AML-193 (cell line): ENCODE results near the gene LMAN2.

ENCODE experiments used
- DNase-seq, 2 experiments: peaks; one replicate each; lab custom pipeline; 2025; lab: John Stamatoyannopoulos, UW

LMAN2 gene, protein sequence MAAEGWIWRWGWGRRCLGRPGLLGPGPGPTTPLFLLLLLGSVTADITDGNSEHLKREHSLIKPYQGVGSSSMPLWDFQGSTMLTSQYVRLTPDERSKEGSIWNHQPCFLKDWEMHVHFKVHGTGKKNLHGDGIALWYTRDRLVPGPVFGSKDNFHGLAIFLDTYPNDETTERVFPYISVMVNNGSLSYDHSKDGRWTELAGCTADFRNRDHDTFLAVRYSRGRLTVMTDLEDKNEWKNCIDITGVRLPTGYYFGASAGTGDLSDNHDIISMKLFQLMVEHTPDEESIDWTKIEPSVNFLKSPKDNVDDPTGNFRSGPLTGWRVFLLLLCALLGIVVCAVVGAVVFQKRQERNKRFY

DNA sequence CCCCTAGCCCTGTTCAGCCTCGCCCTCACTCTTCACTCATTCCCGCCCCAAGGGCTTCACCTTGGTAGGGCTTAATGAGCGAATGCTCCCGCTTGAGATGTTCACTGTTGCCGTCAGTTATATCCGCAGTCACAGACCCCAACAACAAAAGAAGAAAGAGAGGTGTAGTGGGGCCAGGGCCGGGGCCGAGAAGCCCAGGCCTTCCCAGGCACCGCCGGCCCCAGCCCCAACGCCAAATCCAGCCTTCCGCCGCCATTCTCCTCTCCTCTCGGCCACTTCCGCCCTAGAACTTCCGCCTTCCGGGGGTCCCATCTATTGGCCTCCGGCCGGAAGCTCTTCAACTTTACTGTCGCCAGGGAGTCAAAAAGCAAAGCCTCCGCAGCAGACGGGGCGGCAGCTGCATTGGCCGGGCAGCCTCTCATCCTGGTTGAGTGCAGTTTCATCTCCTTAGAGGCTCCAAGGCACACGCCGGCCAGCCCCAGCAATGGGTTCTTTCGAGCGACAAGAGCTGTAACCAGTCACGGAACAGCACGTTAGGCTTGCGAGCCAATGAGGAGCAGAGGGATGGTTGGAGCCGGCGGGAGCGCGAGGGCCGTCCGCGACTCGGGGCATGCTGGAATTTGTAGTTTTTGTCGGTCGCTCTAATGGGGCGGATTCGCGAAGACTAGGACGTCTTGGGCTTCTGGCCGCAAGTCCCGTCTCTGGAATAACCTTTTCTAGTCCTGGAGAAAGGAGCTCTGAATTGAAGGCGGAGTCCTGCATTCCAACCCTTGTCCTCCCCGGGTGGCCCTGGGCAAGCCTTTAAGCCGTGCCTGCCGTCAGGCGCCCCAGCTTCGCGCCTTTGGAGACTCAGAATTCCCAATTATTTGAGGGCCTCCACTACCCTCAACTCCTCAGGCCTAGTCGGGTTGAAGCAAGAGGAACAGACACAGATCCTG is at the start of gene LMAN2:
Gene LMAN2, minus strand, starts transcription at position 277 of the 938 bp plus-strand sequence. Its CDS starts 21 bp downstream, at position 256.
- DNase-seq, result peak; percentile 96 to 97

- DNase-seq, result no peak
Measured at GRCh38 chr5:177399997-177400868, 48.8 kb upstream of the LMAN2 start, which contains the start of gene PFN3. Gene PFN3, minus strand, starts transcription at chr5:177400661. Its CDS starts 85 bp downstream, at chr5:177400576.

GRCh38 chr5:177397875-177398390 is 46.5 kb upstream of the LMAN2 start:
- DNase-seq, result no peak

DNA sequence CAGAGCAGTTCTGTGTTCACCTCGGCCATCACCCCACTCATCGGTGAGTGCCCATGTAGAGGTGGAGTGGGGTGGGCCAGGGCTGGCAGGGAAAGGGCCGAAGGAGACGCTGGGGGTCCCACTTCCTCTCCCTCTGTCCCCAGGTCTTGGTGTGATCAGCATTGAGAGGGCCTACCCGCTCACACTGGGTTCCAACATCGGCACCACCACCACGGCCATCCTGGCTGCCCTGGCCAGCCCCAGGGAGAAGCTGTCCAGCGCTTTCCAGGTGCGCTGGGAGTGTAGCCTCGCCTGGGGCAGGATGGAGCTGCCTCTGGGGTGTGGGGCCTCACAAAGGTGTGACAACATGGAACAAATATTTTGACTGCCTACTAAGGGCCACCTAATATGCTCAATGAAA is 45.3 kb upstream of the LMAN2 start:
- DNase-seq, result no peak

DNA sequence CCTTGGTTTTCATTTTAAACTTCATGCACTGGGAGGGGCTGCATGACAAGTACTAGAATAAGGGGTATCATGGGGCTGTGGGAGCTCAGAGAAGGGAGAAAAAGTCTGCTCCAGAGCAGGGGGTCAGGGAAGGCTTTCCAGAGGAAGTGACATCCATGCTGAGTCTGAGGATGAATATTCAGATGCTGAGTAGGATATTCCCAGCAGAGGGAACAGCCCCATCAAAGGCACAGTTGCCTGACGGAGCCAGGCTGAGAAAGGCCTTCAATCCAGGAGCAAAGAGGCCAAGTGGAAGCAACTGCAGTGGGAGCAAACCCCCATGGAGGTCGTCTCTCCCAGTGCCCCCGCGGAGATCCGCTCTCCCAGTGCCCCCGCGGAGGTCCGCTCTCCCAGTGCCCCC is 44.6 kb upstream of the LMAN2 start:
- DNase-seq, result no peak

GRCh38 chr5:177393990-177394389 is 42.5 kb upstream of the LMAN2 start:
- DNase-seq, result no peak

GRCh38 chr5:177393206-177393765 is 41.8 kb upstream of the LMAN2 start:
- peak; percentile 54 to 57 for DNase-seq

GRCh38 chr5:177392765-177393164 is 41.3 kb upstream of the LMAN2 start:
- DNase-seq, result peak; percentile 8 to 36

- peak; percentile 70 to 82 for DNase-seq
Measured at GRCh38 chr5:177390363-177391300, 39.2 kb upstream of the LMAN2 start.

DNA sequence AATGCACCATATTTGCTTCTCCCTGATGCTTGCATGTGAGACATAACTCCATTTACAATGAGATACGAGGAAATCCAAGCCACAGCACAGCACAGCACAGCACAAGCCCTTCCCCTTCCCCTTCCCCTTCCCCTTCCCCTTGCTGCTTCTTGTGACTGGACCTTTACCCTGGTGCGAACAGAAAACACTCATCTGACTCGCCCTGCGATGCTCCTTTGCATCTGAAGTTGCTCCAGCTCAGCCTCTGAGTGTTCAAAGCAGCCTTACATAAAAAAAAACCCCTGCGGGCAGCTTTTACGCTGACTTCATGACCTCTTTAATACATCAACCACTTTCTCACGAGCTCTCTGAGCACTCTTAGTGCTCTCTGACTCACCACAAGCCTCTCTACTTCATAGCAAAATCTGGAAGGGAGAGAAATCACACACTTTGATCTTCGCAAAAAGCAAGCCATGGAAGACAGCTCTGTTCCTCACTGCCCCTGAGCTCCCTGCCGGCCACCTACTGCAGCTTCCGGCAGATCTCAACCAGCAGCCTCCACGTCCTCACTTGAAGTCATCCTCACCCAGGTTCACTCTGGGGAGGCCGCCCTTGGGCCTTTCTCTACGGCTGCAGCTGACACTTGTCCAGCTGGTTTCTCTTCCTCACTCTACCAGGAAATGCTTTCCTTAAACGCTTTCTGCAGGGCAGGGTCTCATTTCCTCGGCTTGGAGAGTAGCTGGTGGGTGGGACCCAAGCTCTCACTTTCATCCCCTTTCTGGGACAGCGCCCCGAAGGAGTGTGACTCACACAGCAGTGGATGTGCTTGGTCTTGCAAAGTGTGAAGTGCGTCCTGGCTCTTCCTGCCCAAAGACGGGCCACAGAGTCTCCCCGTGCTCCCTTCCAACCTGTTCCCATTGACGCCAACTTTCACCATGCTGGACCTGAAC is 38.0 kb upstream of the LMAN2 start:
- DNase-seq, result peak; percentile 27 to 35

DNA sequence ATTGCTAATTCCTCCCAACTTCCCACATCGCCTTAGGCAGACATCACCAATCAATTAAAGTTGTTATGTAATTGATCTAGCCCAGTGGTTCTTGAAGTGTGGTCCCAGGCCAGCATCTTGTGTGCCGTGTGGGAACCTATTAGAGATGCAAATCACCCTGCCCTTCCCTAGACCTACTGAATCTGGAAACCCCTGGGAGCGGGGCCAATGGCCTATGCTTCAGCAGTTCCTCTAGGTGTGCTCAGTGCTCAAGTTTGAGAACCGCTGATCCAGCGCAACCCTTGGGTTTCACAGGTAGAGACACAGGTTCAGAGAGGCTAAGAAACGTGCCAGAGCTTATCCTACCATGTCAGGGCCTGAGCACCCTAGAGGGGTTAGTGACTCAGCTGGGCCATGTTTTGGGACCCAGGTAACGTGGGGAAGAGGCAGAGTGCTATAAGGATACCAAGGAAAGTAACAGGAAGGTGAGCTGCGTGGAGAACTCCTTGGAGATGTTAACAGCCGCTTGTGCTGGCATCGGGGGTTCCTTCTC is 37.1 kb upstream of the LMAN2 start:
- DNase-seq, result no peak

DNA sequence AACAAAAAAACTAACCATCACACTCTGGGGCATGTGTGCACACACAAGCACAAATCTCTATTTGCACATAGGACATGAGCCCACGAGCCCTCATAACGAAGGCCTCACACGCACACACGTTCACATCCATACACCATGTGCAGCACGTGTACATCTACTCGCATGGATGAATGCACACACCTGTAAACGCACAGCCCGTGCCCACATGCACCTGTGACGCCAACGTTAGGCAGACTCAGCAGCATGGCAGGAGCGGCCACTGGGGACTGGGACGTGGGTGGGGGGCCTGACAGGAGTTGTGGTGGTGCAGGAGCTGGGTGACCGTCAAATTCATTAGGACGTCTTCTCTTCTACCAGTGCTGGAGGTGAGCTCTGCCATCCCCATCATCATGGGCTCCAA is 35.9 kb upstream of the LMAN2 start:
- no peak for DNase-seq

DNA sequence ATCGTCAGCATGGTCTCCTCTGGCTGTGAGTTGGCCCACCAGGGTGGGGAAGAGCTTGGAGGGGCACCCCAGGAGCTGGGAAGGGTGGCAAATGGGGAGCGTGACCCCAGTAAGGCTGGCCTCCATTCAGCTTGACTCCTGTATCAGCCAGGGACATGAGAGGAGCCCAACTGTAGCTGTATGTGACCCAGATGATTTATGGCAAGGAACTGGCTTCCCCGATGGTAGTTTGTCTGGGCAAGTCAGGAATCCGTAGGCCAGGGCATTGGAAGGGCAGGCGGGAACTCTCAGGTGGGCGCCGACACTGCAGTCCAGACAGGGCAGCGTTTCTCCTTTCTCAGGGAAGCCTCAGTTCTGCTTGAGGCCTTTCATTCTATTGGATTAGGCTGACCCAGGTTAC is 35.1 kb upstream of the LMAN2 start:
- no peak for DNase-seq

DNA sequence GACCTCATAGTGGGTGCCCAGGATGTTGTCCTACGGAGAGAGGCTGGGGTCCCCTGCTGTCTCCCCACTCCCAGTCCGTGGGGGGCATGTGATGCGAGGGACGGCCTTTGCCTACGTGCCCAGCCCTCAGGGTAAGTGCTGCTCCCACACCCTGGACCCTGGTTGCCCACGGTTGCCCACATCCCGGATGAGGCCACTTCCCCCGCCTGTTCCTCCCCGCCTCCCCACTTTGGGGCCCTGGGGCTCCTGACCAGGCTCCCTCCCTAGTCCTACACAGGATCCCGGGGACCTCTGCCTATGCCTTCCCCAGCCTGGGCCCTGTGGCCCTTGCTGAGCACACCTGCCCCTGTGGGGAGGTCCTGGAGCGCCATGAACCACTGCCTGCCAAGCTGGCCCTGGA is 34.3 kb upstream of the LMAN2 start:
- DNase-seq, result no peak

DNA sequence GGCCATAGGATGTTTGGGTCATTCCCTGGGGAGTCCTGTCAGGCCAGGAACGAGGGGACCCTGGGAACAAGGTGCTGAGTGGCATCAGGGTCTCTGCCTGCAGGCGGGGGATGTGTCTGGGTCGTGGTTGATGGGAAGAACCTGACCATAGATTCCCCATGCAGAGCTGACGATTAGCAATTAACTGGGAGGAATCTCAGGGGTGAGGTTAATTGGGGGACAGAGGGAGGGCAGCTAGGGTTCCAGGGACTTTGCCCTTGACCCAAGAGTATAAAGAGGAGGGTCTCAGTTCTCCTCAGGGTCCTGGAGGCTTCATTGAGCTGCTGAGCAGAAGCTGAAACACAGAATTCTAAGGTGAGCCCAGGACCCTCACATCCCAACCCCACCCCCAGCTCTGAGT is 32.7 kb upstream of the LMAN2 start, which contains the start of gene SLC34A1:
Gene SLC34A1, plus strand, starts transcription at position 301 of the 400 bp plus-strand sequence. CDS start 1,308 bp downstream, outside the sequence.
- DNase-seq, result no peak

GRCh38 chr5:177383181-177383580 is 31.7 kb upstream of the LMAN2 start:
- DNase-seq, result no peak

- DNase-seq, result no peak
Measured at GRCh38 chr5:177382423-177383029, 31.1 kb upstream of the LMAN2 start.

GRCh38 chr5:177380805-177381126 is 29.3 kb upstream of the LMAN2 start:
- no peak for DNase-seq
